SU-DHL-6 (cell line): Measurements from ENCODE around the gene COBL.

ENCODE experiments used
- H2AFZ ChIP-seq: fragments of 200-600 bp; sonication (generic); 2 replicates; pipeline ENCODE4 v1.6.1; 2014; ENCODE audit warnings: low read depth, mild to moderate bottlenecking, moderate library complexity, mixed read lengths, antibody characterized with exemption, low read length; ENCODE audit not compliant: severe bottlenecking
- H3F3A ChIP-seq: fragments of 200-600 bp; shearing (Covaris generic); 2 replicates; pipeline ENCODE4 v1.6.0; 2016; ENCODE audit warnings: antibody characterized with exemption, mild to moderate bottlenecking; ENCODE audit not compliant: insufficient read depth
- H3K27ac ChIP-seq: fragments of 200-600 bp; sonication (generic); 2 replicates; pipeline ENCODE4 v1.5.1; 2016; ENCODE audit warnings: low read depth, mild to moderate bottlenecking, low read length, moderate library complexity, mixed read lengths
- H3K27me3 ChIP-seq: fragments of 200-600 bp; sonication (generic), shearing (Covaris generic); 2 replicates; pipeline ENCODE4 v1.6.0; 2014; ENCODE audit warnings: mild to moderate bottlenecking, low read length
- H3K36me3 ChIP-seq: fragments of 200-600 bp; sonication (generic); 2 replicates; pipeline ENCODE4 v1.6.1; 2014; ENCODE audit warnings: mild to moderate bottlenecking, low read length, mixed read lengths
- H3K4me2 ChIP-seq: fragments of 300-600, 200-600 bp; shearing (Covaris generic), sonication (generic); 2 replicates; pipeline ENCODE4 v1.6.0; 2014; ENCODE audit warnings: low read length, low read depth, mild to moderate bottlenecking; ENCODE audit not compliant: poor library complexity, severe bottlenecking
- H3K4me3 ChIP-seq: fragments of 200-600 bp; sonication (generic); 2 replicates; pipeline ENCODE4 v1.5.1; 2014; ENCODE audit warnings: antibody characterized with exemption, low read length, mild to moderate bottlenecking, mixed read lengths; ENCODE audit not compliant: insufficient read depth, poor library complexity, severe bottlenecking
- H3K79me2 ChIP-seq: fragments of 200-600 bp; sonication (generic); 2 replicates; pipeline ENCODE4 v1.6.1; 2014; ENCODE audit warnings: mild to moderate bottlenecking, low read length, moderate library complexity; ENCODE audit not compliant: insufficient read depth
- H3K9ac ChIP-seq: fragments of 200-600 bp; sonication (generic); 2 replicates; pipeline ENCODE4 v1.7.0; 2014; ENCODE audit warnings: mild to moderate bottlenecking, low read length
- H3K9me2 ChIP-seq: fragments of 200-600 bp; sonication (generic); replicated peaks from 2 replicates; pipeline ENCODE4 v1.6.1; 2014; ENCODE audit warnings: low read length; ENCODE audit not compliant: insufficient read depth
- H3K9me3 ChIP-seq: fragments of 200-600 bp; sonication (generic); 2 replicates; pipeline ENCODE4 v1.6.1; 2014; ENCODE audit warnings: low read length, mixed read lengths; ENCODE audit not compliant: insufficient read depth
- H4K20me1 ChIP-seq: fragments of 200-600 bp; sonication (generic); 2 replicates; pipeline ENCODE4 v1.6.1; 2014; ENCODE audit warnings: low read depth, mild to moderate bottlenecking, antibody characterized with exemption, low read length, moderate library complexity, mixed read lengths
- EZH2phosphoT487 ChIP-seq: fragments of 200-600 bp; sonication (generic), shearing (Covaris generic); conservative IDR thresholded peaks from 2 replicates; pipeline ENCODE4 v1.6.1; 2018; ENCODE audit warnings: mild to moderate bottlenecking, antibody characterized with exemption, low read length, moderate library complexity, mixed read lengths
- TF ChIP-seq, protein P1 (sequence below): fragments of 200-600 bp; sonication (generic); IDR thresholded peaks from one replicate; pipeline ENCODE4 v1.5.1; 2017; ENCODE audit warnings: antibody characterized with exemption, mild to moderate bottlenecking, low read length, moderate library complexity; ENCODE audit not compliant: insufficient read depth, poor library complexity, severe bottlenecking

The COBL gene

DNA sequence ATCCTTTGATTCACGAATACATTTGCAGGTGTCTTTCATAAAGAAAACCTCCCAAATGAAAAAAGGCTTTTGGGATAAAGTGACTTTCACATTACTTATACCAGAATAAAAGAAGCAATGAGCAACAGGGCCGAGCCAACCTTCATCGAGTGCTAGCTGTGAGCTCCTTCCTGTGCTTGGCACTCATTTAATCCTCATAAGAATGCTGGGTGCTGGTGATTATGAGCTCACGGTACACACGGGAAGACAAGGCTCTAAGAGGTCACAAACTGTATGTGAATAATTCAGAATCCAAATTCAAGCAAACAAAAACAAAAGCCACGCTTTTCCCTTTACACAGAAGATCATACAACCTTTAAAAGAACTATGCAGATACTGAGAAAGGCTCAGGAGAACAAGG, 156.2 kb downstream of the COBL start:
- Histone ChIP-seq H4K20me1 (no peaks in the 10 kb centered on the region), H3K4me2 (no peak overlapping the region), H3K9ac (no peak overlapping the region), H3K4me3 (no peak overlapping the region), H3K9me3 (no peaks in the 10 kb centered on the region), H3K36me3 (no peaks in the 10 kb centered on the region), H2AFZ (no peak overlapping the region), H3K27ac (no peak overlapping the region), H3K27me3 (no peaks in the 10 kb centered on the region), H3K9me2 (no peaks in the 10 kb centered on the region), H3K79me2 (no peaks in the 10 kb centered on the region), H3F3A (no peaks in the 10 kb centered on the region)
- no peak for TF ChIP-seq EZH2phosphoT487
- TF ChIP-seq, protein P1, sequence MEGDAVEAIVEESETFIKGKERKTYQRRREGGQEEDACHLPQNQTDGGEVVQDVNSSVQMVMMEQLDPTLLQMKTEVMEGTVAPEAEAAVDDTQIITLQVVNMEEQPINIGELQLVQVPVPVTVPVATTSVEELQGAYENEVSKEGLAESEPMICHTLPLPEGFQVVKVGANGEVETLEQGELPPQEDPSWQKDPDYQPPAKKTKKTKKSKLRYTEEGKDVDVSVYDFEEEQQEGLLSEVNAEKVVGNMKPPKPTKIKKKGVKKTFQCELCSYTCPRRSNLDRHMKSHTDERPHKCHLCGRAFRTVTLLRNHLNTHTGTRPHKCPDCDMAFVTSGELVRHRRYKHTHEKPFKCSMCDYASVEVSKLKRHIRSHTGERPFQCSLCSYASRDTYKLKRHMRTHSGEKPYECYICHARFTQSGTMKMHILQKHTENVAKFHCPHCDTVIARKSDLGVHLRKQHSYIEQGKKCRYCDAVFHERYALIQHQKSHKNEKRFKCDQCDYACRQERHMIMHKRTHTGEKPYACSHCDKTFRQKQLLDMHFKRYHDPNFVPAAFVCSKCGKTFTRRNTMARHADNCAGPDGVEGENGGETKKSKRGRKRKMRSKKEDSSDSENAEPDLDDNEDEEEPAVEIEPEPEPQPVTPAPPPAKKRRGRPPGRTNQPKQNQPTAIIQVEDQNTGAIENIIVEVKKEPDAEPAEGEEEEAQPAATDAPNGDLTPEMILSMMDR, result no peak

DNA sequence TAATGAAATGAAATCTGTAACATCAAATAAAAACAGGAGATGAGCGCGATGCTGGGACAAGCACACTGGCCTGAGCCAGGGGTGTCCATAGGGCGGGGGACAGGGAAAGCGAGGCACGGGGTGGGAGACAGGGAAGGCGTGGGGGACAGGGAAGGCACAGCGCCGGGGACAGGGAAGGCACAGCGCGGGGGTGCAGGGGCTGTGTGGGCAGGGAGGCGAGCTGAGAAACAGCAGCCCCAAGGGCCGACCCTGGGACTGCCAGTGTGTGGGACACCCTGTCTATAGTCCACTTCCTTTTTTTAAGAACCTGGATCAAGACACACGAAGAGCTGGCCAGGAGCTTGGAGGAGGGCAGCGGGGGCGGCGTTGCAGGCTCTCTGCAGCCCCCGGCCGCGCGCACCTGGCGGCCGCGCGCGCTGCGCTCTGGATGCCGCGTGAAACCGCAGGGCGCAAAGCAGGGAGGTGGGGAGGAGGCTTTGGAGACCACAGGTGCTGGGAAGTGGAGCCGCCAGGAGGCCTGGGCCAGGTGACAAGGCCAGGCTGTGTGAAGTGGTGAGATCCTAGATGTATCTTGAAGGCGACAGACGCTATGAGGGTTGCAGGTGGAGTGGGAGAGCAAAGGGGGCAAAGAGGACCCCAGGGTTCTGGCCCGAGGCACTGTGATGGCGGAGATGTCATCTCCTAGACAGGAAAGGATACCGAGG, 157.7 kb downstream of the COBL start:
- Histone ChIP-seq H3K27ac (no peak overlapping the region), H4K20me1 (no peaks in the 10 kb centered on the region)

DNA sequence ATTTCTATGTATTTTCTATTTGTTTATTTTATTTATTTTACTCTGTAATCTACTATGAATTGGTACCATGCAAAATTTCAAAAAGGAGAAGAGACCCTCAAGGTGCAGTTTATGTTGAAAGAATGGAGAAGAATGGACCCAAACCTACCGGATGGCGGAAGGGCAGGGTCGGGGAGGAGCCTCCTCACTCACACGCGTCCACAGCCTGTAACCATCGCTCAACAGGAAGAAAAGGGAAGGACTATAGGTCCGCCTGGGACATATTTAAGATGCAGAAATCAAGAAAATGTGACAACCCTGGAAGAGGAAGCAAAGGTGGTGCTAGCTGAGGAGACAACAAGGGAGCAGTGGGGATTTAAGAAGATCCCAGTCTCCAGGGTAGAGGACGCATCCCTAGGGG, 158.4 kb downstream of the COBL start:
- H4K20me1 ChIP-seq, result no peaks in the 10 kb centered on the region
- H3K9me2 ChIP-seq, result no peaks in the 10 kb centered on the region
- TF ChIP-seq, protein P1, result no peak
- TF ChIP-seq EZH2phosphoT487, result no peak
- H3K9ac ChIP-seq, result no peak overlapping the region
- no peak overlapping the region for H3K4me2 ChIP-seq
- H3K9me3 ChIP-seq, result no peaks in the 10 kb centered on the region
- no peak overlapping the region for H3K4me3 ChIP-seq
- no peaks in the 10 kb centered on the region for H3F3A ChIP-seq
- H3K36me3 ChIP-seq, result no peaks in the 10 kb centered on the region
- H2AFZ ChIP-seq, result no peak overlapping the region
- H3K79me2 ChIP-seq, result no peaks in the 10 kb centered on the region
- H3K27ac ChIP-seq, result no peak overlapping the region
- no peaks in the 10 kb centered on the region for H3K27me3 ChIP-seq

More for the DNA sequence above, 157.7 kb downstream of the COBL start:
- Histone ChIP-seq H3K9me2 (no peaks in the 10 kb centered on the region), H3K79me2 (no peaks in the 10 kb centered on the region), H3F3A (no peaks in the 10 kb centered on the region), H3K9ac (no peak overlapping the region), H3K9me3 (no peaks in the 10 kb centered on the region), H3K4me3 (no peak overlapping the region), H3K36me3 (no peaks in the 10 kb centered on the region), H3K27me3 (no peaks in the 10 kb centered on the region), H3K4me2 (no peak overlapping the region), H2AFZ (no peak overlapping the region)
- TF ChIP-seq EZH2phosphoT487, result no peak
- TF ChIP-seq, protein P1, result no peak

DNA sequence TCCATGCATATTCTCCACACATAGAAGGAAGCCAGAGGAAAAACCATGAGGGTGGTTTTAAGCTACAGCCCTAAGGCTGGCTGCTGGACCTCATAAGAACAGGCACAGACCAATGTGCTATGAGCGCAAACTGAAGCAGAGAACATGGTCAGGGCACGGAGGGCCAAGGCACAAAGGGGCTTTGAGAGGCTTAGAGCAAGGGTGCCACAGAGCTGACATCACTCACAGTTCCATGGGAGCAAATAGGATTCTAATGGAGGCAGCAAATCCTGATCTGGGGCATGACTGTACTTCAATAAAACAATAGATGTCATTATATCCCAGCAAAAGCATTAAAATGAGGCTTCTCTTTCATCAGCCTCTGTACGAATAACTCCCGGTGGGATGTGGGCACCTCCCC, 162.4 kb downstream of the COBL start:
- no peaks in the 10 kb centered on the region for H3K9me3 ChIP-seq
- H4K20me1 ChIP-seq, result no peaks in the 10 kb centered on the region
- H3K27me3 ChIP-seq, result no peaks in the 10 kb centered on the region
- H3F3A ChIP-seq, result no peaks in the 10 kb centered on the region
- H3K36me3 ChIP-seq, result no peaks in the 10 kb centered on the region
- TF ChIP-seq, protein P1, result no peak
- TF ChIP-seq EZH2phosphoT487, result no peak
- H3K9me2 ChIP-seq, result no peaks in the 10 kb centered on the region
- H3K27ac ChIP-seq, result no peak overlapping the region
- H3K4me3 ChIP-seq, result no peak overlapping the region
- no peak overlapping the region for H2AFZ ChIP-seq
- H3K9ac ChIP-seq, result no peak overlapping the region
- no peaks in the 10 kb centered on the region for H3K79me2 ChIP-seq
- H3K4me2 ChIP-seq, result no peak overlapping the region
